Liver (tissue), 9 donors: Measurements from ENCODE around the gene C3orf52. TPM values are rescaled to one million over a fixed set of nuclear protein-coding genes. Genes with fewer than 3 reads are reported as not detected.

Experiments
- DNase-seq: peaks from one replicate; pipeline ENCODE4 v3.0.0-alpha.2; 2017; ENCODE audit warnings: low spot score
- H3K27ac ChIP-seq, 2 donors: one replicate each; pipeline ENCODE4 v1.7.0; 2013; ENCODE audit warnings: inconsistent platforms in 2 of 2, low read length in 2 of 2, control low read depth in 1 of 2, low read depth in 1 of 2, mild to moderate bottlenecking in 1 of 2
- H3K27me3 ChIP-seq, 4 donors: one replicate each; pipeline versions ENCODE4 v1.6.1 to v1.7.0; 2013; ENCODE audit warnings: low read length in 3 of 4, inconsistent platforms in 1 of 4, mild to moderate bottlenecking in 1 of 4, moderate library complexity in 1 of 4; ENCODE audit not compliant: control insufficient read depth in 4 of 4, insufficient read depth in 4 of 4
- H3K36me3 ChIP-seq, 4 donors: one replicate each; pipeline versions ENCODE4 v1.6.1 to v1.7.0; 2013; ENCODE audit warnings: low read length in 3 of 4, mild to moderate bottlenecking in 3 of 4, low read depth in 1 of 4, moderate library complexity in 1 of 4; ENCODE audit not compliant: control insufficient read depth in 4 of 4, insufficient read depth in 3 of 4
- H3K4me1 ChIP-seq, 4 donors: one replicate each; pipeline versions ENCODE4 v1.6.1 to v1.7.0; 2013; ENCODE audit warnings: low read length in 3 of 4, mild to moderate bottlenecking in 3 of 4, moderate library complexity in 1 of 4; ENCODE audit not compliant: control insufficient read depth in 4 of 4, insufficient read depth in 4 of 4
- H3K4me3 ChIP-seq, 3 donors: one replicate each; pipeline versions ENCODE4 v1.6.1 to v1.7.0; 2013; ENCODE audit warnings: low read length in 3 of 3, control low read depth in 1 of 3, low read depth in 1 of 3, mild to moderate bottlenecking in 1 of 3
- H3K9ac ChIP-seq, 2 donors: one replicate each; pipeline ENCODE4 v1.7.0; 2013; ENCODE audit warnings: low read length in 2 of 2, mild to moderate bottlenecking in 2 of 2, moderate library complexity in 2 of 2, control low read depth in 1 of 2, low read depth in 1 of 2
- H3K9me3 ChIP-seq, 4 donors: one replicate each; pipeline versions ENCODE4 v1.6.1 to v1.7.0; 2013; ENCODE audit warnings: low read length in 3 of 4; ENCODE audit not compliant: control insufficient read depth in 4 of 4
- EGR1 ChIP-seq, 2 donors: IDR thresholded peaks; 2 replicates each; pipeline ENCODE4 v1.6.1; 2016 to 2018; ENCODE audit warnings: antibody characterized with exemption in 2 of 2, low read depth in 2 of 2
- FOXA1 ChIP-seq: IDR thresholded peaks from 2 replicates; pipeline ENCODE4 v1.6.1; 2016; ENCODE audit warnings: antibody characterized with exemption
- GABPA ChIP-seq, 2 donors: IDR thresholded peaks in 1 of 2; conservative IDR thresholded peaks in 1 of 2; 2 replicates each; pipeline ENCODE4 v1.6.1; 2016; ENCODE audit warnings: antibody characterized with exemption in 2 of 2, mild to moderate bottlenecking in 1 of 2, moderate library complexity in 1 of 2
- HNF4A ChIP-seq, 2 donors: conservative IDR thresholded peaks; 2 replicates each; pipeline ENCODE4 v1.6.1; 2016; ENCODE audit warnings: antibody characterized with exemption in 2 of 2, mild to moderate bottlenecking in 2 of 2
- HNF4G ChIP-seq: IDR thresholded peaks from 2 replicates; pipeline ENCODE4 v1.6.1; 2016; ENCODE audit warnings: antibody characterized with exemption
- NR2F2 ChIP-seq: IDR thresholded peaks from 2 replicates; pipeline ENCODE4 v1.6.1; 2016; ENCODE audit warnings: antibody characterized with exemption
- RXRA ChIP-seq, 2 donors: IDR thresholded peaks; 2 replicates each; pipeline ENCODE4 v1.6.1; 2017 to 2018; ENCODE audit warnings: antibody characterized with exemption in 2 of 2, mild to moderate bottlenecking in 1 of 2
- TAF1 ChIP-seq: conservative IDR thresholded peaks from 2 replicates; pipeline ENCODE4 v1.6.1; 2016; ENCODE audit warnings: antibody characterized with exemption, mild to moderate bottlenecking
- YY1 ChIP-seq: IDR thresholded peaks from 2 replicates; pipeline ENCODE4 v1.6.1; 2016; ENCODE audit warnings: antibody characterized with exemption, mild to moderate bottlenecking
- WGBS: extraction: QIAGEN DNeasy Blood & Tissue Kit; methylation state at CpG from one replicate; pipeline ENCODE4 v1.1.7; 2013; 5-methylcytosine and 5-hydroxymethylcytosine counted together
- polyA plus RNA-seq, 2 donors: library from polyadenylated mRNA; stranded (reverse) in 1 of 2; unstranded in 1 of 2; fragments of 200-250 nt in 1 of 2; fragments of >200 nt in 1 of 2; fragmentation: Nextera tagmentation in 1 of 2; extraction: Ambion mirVana in 1 of 2; gene quantifications; one replicate each; pipeline versions ENCODE4 v1.2.1 to v1.2.3, GENCODE V29; 2013 to 2015
- total RNA-seq, 2 donors: library from RNA; depleted of rRNA; stranded (reverse); fragments of >200 nt; gene quantifications; one replicate each; pipeline ENCODE4 v1.2.3, GENCODE V29; 2014
- TF ChIP-seq, protein P1 (sequence below): IDR thresholded peaks from 2 replicates; pipeline ENCODE4 v1.6.1; 2016; ENCODE audit warnings: antibody characterized with exemption, mild to moderate bottlenecking
- donor health status: healthy.
- donor health status: healthy.
- donor health status: healthy.
- donor health status: healthy.
- donor health status: healthy.

C3orf52 gene
- total and polyA plus RNA-seq, 4 donors = 0.10 to 1.8 (median 0.47) TPM; not detected in 1

DNA sequence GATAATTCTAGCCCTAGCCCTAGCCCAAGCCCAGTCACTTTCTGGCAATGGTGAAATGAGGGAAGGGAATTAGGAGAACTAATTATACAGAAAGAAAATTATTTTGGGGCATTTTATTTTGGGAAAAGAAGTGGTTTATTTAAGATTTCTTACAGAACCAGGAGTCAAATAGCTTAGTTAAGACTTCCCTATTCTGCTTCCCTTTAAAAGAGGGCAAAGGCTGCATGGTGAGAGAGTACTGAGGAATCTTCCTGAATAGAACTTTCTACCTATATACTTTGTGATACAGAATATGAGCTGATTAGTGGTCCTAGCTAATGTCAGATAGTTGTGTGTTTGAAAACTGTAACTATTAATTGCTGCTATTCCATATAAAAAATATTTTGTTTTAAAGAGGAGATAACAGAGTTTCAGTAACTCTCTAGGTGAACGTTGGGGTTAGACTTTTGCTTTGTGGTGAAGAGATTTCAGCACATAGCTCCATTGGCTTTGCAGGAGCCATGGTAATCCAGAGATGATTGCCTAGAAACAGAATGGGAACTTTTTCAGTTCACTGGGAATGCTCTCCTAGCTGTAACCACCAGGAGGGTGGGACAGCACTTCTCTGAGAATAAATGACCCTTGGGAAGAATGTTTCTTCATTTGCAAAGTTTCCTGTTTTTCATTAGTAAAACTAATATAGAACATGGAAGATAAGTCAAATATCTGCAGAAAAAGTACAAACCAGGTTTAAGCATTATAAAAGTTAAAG is 52.2 kb downstream of the C3orf52 start:
- WGBS = 39% methylated on average over 1 of the region's 1 CpG
- H3K27me3 ChIP-seq = peaks cover 0 to 5% (median 2%) of the 10 kb centered on the region in 4 donors
- H3K9me3 ChIP-seq = no peaks in the 10 kb centered on the region
- no peak overlapping the region for H3K4me3 ChIP-seq
- H3K27ac ChIP-seq = no peak overlapping the region
- DNase-seq = no peak
- H3K9ac ChIP-seq = no peak overlapping the region
- no peaks in the 10 kb centered on the region for H3K36me3 ChIP-seq
- TF ChIP-seq YY1 = no peak
- H3K4me1 ChIP-seq = no peaks in the 10 kb centered on the region

DNA sequence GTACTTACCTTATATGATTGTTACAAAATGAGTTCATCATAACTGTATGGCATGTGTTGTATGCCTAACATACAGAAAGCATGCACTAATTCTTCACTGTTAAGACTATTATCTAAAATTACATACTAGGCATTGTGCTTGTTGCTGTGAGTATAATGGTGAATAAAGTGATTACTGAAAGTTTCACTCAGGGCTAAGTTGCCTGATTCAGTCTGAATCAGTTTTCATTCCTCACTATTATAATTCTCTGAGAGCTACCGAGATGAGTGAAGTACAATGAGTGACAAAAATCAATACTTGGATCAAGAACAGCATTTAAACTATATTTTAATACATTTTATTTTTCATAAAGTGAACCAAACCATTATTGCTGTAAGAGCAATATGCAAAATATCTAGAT is 54.4 kb downstream of the C3orf52 start:
- no peak for DNase-seq
- no peak overlapping the region for H3K4me3 ChIP-seq
- H3K4me1 ChIP-seq = no peaks in the 10 kb centered on the region
- H3K27ac ChIP-seq = no peak overlapping the region
- H3K9me3 ChIP-seq = peaks cover 0 to 3% (median under 1%) of the 10 kb centered on the region in 4 donors
- H3K9ac ChIP-seq = no peak overlapping the region
- H3K27me3 ChIP-seq = peaks cover 0 to 5% (median 2%) of the 10 kb centered on the region in 4 donors
- TF ChIP-seq GABPA (IDR thresholded peaks at IDR 0.05 in 1 of 2, conservative IDR thresholded peaks at IDR 0.05 in 1 of 2) (no peak), HNF4A (conservative IDR thresholded peaks at IDR 0.05) (no peak), HNF4G (no peak), FOXA1 (no peak), TAF1 (no peak)
- no peaks in the 10 kb centered on the region for H3K36me3 ChIP-seq
- WGBS = 57% methylated on average over 1 of the region's 1 CpG

DNA sequence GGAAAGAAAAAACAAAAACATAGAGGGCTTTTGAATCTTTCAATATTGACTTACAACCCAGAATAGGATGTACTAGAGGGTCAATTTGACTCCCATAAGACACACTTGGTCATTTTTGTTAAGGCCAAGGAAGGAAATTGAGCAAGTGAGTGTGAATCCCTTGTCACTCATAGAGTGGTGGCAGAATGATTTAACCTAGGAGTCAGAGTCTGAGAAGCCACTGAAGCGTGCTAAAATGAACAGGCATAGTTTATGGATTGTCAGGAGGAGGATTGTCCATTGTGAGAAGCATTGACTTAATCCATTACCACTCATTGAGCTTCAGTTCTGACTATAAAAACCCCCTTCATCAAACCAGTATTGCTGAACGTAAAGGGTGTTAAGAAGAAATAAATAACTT is 55.1 kb downstream of the C3orf52 start:
- DNase-seq = no peak
- Histone ChIP-seq H3K27ac (no peak overlapping the region), H3K9me3 (peaks cover 0 to 3% (median 1%) of the 10 kb centered on the region in 4 donors), H3K4me1 (no peaks in the 10 kb centered on the region), H3K27me3 (peaks cover 0 to 5% (median 2%) of the 10 kb centered on the region in 4 donors), H3K4me3 (no peak overlapping the region), H3K36me3 (no peaks in the 10 kb centered on the region), H3K9ac (no peak overlapping the region)
- TF ChIP-seq RXRA (IDR thresholded peaks at IDR 0.05) = no peak
- 85% methylated on average over 2 of the region's 2 CpGs for WGBS

DNA sequence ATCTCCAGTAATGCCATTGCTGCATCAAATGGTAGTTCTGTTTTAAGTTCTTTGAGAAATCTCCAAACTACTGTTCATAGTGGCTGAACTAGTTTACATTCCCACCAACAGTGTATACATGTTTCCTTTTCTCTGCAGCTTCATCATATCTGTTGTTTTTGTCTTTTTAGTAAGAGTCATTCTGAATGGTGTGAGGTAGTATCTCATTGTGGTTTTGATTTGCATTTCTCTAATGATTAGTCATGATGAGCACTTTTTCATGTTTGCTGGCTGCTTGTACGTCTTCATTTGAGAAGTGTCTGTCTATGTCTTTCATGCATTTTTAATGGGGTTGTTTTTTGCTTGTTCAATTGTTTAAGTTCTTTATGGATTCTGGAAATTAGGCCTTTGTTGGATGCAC is 57.1 kb downstream of the C3orf52 start:
- no peak for DNase-seq
- Histone ChIP-seq H3K4me1 (no peaks in the 10 kb centered on the region), H3K27ac (no peak overlapping the region), H3K9ac (no peak overlapping the region), H3K36me3 (no peaks in the 10 kb centered on the region), H3K4me3 (no peak overlapping the region), H3K9me3 (peaks cover 0 to 7% (median 1%) of the 10 kb centered on the region in 4 donors), H3K27me3 (peaks cover 0 to 2% (median 0%) of the 10 kb centered on the region in 4 donors)
- 79% methylated on average over 1 of the region's 1 CpG for WGBS
- TF ChIP-seq HNF4G (no peak), EGR1 (IDR thresholded peaks at IDR 0.05; ENCODE audit: low read depth in 2 of 2) (no peak), GABPA (IDR thresholded peaks at IDR 0.05 in 1 of 2, conservative IDR thresholded peaks at IDR 0.05 in 1 of 2) (no peak), HNF4A (conservative IDR thresholded peaks at IDR 0.05) (no peak), NR2F2 (no peak)
- TF ChIP-seq, protein P1, sequence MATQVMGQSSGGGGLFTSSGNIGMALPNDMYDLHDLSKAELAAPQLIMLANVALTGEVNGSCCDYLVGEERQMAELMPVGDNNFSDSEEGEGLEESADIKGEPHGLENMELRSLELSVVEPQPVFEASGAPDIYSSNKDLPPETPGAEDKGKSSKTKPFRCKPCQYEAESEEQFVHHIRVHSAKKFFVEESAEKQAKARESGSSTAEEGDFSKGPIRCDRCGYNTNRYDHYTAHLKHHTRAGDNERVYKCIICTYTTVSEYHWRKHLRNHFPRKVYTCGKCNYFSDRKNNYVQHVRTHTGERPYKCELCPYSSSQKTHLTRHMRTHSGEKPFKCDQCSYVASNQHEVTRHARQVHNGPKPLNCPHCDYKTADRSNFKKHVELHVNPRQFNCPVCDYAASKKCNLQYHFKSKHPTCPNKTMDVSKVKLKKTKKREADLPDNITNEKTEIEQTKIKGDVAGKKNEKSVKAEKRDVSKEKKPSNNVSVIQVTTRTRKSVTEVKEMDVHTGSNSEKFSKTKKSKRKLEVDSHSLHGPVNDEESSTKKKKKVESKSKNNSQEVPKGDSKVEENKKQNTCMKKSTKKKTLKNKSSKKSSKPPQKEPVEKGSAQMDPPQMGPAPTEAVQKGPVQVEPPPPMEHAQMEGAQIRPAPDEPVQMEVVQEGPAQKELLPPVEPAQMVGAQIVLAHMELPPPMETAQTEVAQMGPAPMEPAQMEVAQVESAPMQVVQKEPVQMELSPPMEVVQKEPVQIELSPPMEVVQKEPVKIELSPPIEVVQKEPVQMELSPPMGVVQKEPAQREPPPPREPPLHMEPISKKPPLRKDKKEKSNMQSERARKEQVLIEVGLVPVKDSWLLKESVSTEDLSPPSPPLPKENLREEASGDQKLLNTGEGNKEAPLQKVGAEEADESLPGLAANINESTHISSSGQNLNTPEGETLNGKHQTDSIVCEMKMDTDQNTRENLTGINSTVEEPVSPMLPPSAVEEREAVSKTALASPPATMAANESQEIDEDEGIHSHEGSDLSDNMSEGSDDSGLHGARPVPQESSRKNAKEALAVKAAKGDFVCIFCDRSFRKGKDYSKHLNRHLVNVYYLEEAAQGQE = no peak
